ENCODE measurements around the gene CREBBP.

The CREBBP gene

DNA sequence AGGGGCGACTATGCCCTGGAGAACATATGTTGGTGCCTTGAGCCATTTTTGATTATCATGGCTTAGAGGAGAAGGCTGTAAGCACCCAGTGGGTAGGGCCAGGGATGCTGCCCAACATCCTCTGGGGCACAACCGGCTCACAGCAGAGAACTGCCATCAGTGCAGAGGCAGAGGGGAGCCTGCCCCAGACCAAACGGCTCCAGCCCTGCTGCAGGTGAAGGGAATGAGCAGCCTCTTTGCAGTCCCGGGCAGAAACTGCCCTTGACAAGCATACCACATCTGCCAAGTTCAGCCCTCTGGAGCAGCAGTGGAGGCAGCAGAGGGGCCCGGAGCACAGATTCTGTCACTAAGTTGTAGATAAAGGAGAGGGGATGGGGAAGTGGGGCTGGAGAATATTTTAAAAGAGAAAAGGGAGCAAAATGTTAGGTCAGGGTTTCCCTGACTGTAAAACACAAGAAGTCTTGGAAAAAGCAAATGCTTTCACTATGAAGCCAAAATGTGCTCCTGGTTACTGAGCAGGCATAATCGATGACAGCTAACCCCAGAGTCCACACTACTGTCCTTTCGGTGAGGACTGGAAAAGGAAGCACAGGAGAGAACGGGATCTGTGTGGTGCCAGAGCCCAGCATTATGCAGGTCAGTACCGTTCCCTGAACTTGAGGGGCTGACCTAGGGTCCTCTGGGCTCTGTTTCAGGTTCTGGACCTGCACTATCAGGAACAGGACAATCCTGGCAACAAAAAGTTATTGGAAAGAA is 72.0 kb downstream of the CREBBP start:
- no peak overlapping the region for H3K4me3 ChIP-seq (replicated peaks in 1 of 2; ENCODE audit: low read depth in 2 of 2, low read length in 2 of 2)
- TF ChIP-seq, protein P1, sequence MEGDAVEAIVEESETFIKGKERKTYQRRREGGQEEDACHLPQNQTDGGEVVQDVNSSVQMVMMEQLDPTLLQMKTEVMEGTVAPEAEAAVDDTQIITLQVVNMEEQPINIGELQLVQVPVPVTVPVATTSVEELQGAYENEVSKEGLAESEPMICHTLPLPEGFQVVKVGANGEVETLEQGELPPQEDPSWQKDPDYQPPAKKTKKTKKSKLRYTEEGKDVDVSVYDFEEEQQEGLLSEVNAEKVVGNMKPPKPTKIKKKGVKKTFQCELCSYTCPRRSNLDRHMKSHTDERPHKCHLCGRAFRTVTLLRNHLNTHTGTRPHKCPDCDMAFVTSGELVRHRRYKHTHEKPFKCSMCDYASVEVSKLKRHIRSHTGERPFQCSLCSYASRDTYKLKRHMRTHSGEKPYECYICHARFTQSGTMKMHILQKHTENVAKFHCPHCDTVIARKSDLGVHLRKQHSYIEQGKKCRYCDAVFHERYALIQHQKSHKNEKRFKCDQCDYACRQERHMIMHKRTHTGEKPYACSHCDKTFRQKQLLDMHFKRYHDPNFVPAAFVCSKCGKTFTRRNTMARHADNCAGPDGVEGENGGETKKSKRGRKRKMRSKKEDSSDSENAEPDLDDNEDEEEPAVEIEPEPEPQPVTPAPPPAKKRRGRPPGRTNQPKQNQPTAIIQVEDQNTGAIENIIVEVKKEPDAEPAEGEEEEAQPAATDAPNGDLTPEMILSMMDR (IDR thresholded peaks at IDR 0.05; ENCODE audit: low read depth, low read length): no peak
- no peak for DNase-seq (ENCODE audit: low read depth in 2 of 2)

DNA sequence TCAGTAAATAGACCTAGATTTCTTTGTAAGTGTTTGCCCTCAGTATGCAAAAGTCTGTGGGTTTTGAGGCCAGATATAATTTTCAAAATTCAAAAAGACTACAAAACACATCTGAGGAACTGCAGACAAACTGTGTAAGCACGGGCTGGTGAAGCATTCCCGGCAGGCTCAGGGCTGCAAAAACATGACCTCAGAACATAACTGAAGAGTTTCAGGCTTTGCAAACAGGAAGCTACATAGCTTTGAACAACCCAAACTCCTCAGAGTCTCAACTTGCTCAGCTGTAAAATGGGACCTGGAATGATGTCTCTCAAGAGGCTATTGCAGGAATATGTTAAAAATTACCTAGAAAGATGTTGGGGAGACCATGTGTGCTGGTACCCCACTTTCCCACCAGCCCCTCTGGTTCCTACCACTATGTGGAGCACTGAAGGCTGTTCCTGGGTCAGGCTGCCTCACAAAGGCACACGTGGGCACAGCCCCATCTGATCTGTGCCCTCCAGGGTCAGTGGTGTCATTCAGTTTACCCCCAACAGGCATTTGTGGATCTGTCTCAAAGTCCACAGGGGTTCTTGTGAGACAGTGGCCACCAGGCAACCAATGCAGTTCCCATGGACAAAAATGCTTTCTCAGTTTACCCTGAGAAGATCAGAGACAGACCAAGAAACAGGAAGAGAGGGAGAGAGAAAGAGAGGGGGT is 72.9 kb downstream of the CREBBP start:
- no peak for DNase-seq (ENCODE audit: low read depth in 2 of 2)
- no peak overlapping the region for H3K4me3 ChIP-seq (replicated peaks in 1 of 2; ENCODE audit: low read depth in 2 of 2, low read length in 2 of 2)

DNA sequence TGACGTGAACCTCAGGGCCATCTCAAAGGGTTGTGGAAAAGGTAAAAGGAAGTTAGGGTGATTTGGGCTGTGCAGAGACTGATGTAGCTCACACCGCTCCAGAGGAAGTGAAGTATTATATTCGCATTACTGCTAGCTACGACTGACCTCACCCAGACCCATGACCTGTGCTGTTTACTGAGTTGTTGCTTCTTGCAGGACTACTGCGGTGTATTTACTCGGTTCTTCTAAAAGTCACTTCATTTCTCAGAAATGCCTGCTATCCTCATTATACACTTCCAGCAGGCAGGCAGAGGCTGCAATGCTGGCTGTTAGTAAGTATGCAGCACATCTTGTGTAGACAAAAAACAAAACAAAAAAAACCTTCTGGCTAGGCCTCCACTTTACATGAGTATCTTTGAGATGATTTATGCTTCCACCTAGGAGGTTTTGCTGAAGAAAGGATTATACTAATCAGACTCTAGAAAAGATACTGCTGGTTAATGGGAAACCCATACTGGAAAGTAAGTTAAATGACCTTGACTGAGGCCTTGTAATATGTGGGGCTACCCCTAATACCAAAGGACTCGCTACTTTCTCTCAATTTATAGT is 76.0 kb downstream of the CREBBP start:
- TF ChIP-seq, protein P1 (IDR thresholded peaks at IDR 0.05; ENCODE audit: low read depth, low read length): no peak
- DNase-seq (ENCODE audit: low read depth in 2 of 2): no peak
- H3K4me3 ChIP-seq (replicated peaks in 1 of 2; ENCODE audit: low read depth in 2 of 2, low read length in 2 of 2): no peak overlapping the region

More for the DNA sequence above, 72.9 kb downstream of the CREBBP start:
- TF ChIP-seq, protein P1 (IDR thresholded peaks at IDR 0.05; ENCODE audit: low read depth, low read length): no peak

DNA sequence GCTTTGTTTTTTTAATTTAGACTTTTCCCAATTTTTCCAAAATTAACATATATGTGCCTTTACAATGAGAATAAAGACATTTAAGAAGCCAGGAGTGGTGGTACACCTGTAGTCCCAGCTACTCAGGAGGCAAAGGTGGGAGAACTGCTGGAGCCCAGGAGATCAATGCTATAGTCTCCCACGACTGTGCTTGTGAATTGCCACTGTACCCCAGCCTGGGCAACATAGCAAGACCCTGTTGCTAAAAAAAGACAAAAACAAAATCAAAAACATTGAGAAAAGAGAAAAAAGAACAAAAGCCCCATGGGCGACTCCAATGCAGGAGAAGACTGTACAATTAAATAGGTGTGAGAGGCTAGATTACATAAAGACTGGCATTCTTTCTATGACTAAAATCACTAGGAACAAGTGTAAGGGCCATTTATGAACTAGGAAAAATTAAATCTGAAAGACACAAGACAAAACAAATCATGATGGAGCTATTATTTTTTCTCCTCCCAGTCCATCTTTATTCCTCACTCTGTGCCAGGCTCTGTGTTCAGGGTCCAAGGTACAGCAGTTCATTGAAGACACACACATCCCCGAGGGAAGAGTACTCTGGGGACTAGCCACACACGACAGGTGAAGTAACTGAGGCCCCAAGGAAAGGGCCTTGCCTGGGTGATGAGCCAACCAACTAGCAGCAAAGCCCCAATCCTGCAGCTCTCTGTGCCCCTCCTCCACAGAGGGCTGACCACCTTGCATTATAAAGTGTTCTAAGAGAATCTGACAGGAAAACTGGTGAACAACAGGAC is 79.8 kb downstream of the CREBBP start:
- TF ChIP-seq, protein P1 (IDR thresholded peaks at IDR 0.05; ENCODE audit: low read depth, low read length): no peak
- no peak for DNase-seq (ENCODE audit: low read depth in 2 of 2)
- no peak overlapping the region for H3K4me3 ChIP-seq (replicated peaks in 1 of 2; ENCODE audit: low read depth in 2 of 2, low read length in 2 of 2)

DNA sequence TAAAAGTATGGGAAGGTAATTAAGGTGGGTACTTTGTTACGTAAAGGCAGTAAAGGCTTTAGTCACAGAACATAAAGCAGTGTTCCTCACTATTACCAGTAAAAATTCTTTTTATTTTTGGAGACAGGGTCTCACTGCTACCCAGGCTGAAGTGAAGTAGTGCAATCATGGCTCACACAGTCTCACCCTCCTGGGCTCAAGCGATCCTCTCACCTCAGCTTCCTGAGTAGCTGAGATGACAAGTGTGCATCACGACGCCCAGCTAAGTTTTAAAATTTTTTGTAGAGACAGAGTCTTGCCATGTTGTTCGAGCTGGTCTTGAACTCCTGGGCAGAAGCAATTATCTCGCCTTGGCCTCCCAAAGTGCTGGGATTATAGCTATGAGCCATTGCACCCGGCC is 80.5 kb downstream of the CREBBP start:
- DNase-seq (ENCODE audit: low read depth in 2 of 2): no peak
- TF ChIP-seq, protein P1 (IDR thresholded peaks at IDR 0.05; ENCODE audit: low read depth, low read length): no peak
- H3K4me3 ChIP-seq (replicated peaks in 1 of 2; ENCODE audit: low read depth in 2 of 2, low read length in 2 of 2): no peak overlapping the region

DNA sequence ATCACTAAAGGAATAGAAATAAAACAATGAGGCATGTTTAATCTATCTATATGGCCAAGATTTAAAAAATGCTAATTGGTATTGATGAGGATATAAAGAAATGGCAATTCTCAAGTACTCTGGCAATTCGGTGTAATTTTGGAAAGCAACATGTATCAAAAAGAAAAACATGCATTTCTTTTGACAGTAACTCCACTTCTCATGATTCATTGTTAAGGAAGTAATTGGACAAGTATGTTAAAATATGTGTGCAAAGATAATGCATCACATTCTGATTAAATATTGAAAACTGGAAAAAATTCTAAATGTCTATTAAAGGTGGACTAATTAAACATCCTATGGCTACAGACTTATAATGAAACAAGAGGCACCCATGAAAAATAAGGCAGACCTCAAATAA is 81.2 kb downstream of the CREBBP start:
- H3K4me3 ChIP-seq (replicated peaks in 1 of 2; ENCODE audit: low read depth in 2 of 2, low read length in 2 of 2): no peak overlapping the region
- DNase-seq (ENCODE audit: low read depth in 2 of 2): no peak
- TF ChIP-seq, protein P1 (IDR thresholded peaks at IDR 0.05; ENCODE audit: low read depth, low read length): no peak

All from cardiac fibroblast (primary cell).